Prostate gland (tissue), 2 donors: ENCODE measurements around the gene VMO1. TPM values are rescaled to one million over a fixed set of nuclear protein-coding genes. Genes with fewer than 3 reads are reported as not detected.

ENCODE experiments used
- DNase-seq: peaks from one replicate; pipeline ENCODE4 v3.0.0-alpha.2; 2019; ENCODE audit warnings: low spot score
- H3K27ac ChIP-seq, 2 donors: fragments of 200-600 bp; sonication (generic); 2 replicates each; pipeline ENCODE4 v1.5.1; 2017 to 2019
- H3K27me3 ChIP-seq: fragments of 200-600 bp; sonication (generic); replicated peaks from 2 replicates; pipeline ENCODE4 v1.5.1; 2019; ENCODE audit not compliant: insufficient read depth
- H3K36me3 ChIP-seq, 2 donors: fragments of 200-600 bp; sonication (generic); 1 replicate in 1 of 2; 2 replicates in 1 of 2; pipeline versions ENCODE4 v1.5.1 to v1.8.1; 2017 to 2019
- H3K4me1 ChIP-seq: fragments of 200-600 bp; sonication (generic); replicated peaks from 2 replicates; pipeline ENCODE4 v1.5.1; 2019
- H3K4me3 ChIP-seq, 2 donors: fragments of 200-600 bp; sonication (generic); 2 replicates each; pipeline ENCODE4 v1.5.1; 2017 to 2019
- H3K9me3 ChIP-seq: fragments of 200-600 bp; sonication (generic); 2 replicates; pipeline ENCODE4 v1.5.1; 2017
- CTCF ChIP-seq, 4 experiments: fragments of 200-600 bp in 2 of 4; fragments of 450-650 bp in 2 of 4; sonication (generic) in 2 of 4; IDR thresholded peaks; 1 replicate in 3 of 4; 2 replicates in 1 of 4; pipeline ENCODE4 v1.5.1; 2016 to 2019; ENCODE audit warnings: antibody characterized with exemption in 4 of 4, mild to moderate bottlenecking in 2 of 4, moderate library complexity in 2 of 4
- POLR2A ChIP-seq: fragments of 450-650 bp; IDR thresholded peaks from one replicate; pipeline ENCODE4 v1.6.1; 2016; ENCODE audit warnings: antibody characterized with exemption, mild to moderate bottlenecking
- POLR2AphosphoS5 ChIP-seq: sonication (generic); formaldehyde crosslinking; IDR thresholded peaks from one replicate; pipeline ENCODE4 v1.6.1; 2017; ENCODE audit warnings: antibody characterized with exemption
- WGBS: methylation state at CpG from one replicate; pipeline ENCODE4 v1.1.5; 2018; 5-methylcytosine and 5-hydroxymethylcytosine counted together
- intact Hi-C: fragments of 100-400 bp; cut with DNase I; formaldehyde crosslinking; loops from one replicate; pipeline ENCODE4 v1.14.2; 2022
- total RNA-seq, 2 donors: library from RNA; depleted of rRNA; stranded (reverse); fragments of >200 nt; gene quantifications; one replicate each; pipeline ENCODE4 v1.1.0, GENCODE V29; 2016

Gene VMO1
- total RNA-seq, 2 donors from 2014 or later = 2.6 TPM; not detected in 1

- no peak for TF ChIP-seq POLR2A
- TF ChIP-seq POLR2AphosphoS5 = no peak
- TF ChIP-seq CTCF (IDR thresholded peaks at IDR 0.05) = no peak
- Histone ChIP-seq H3K4me1 (no peaks in the 10 kb centered on the region), H3K9me3 (no peaks in the 10 kb centered on the region), H3K36me3 (no peaks in the 10 kb centered on the region), H3K4me3 (no peak overlapping the region), H3K27ac (no peak overlapping the region), H3K27me3 (no peaks in the 10 kb centered on the region)
- no peak for DNase-seq
- intact Hi-C loops = no loop called here
- 64% methylated on average over 3 of the region's 3 CpGs for WGBS
These were observed 21.6 kb downstream of the VMO1 start for GRCh38 chr17:4764595-4764994.

GRCh38 chr17:4759776-4760236 lies 26.4 kb downstream of the VMO1 start:
- no peak overlapping the region for H3K4me3 ChIP-seq
- H3K27ac ChIP-seq = no peak overlapping the region
- TF ChIP-seq POLR2AphosphoS5 (no peak), POLR2A (no peak), CTCF (IDR thresholded peaks at IDR 0.05) (no peak)
- WGBS = 85% methylated on average over 10 of the region's 10 CpGs
- intact Hi-C loops = no loop called here
- no peak for DNase-seq
- no peaks in the 10 kb centered on the region for H3K36me3 ChIP-seq
- no peaks in the 10 kb centered on the region for H3K4me1 ChIP-seq
- H3K9me3 ChIP-seq = no peaks in the 10 kb centered on the region
- no peaks in the 10 kb centered on the region for H3K27me3 ChIP-seq

GRCh38 chr17:4753392-4753791 lies 32.8 kb downstream of the VMO1 start:
- intact Hi-C loops = no loop called here
- no peaks in the 10 kb centered on the region for H3K27me3 ChIP-seq
- no peak overlapping the region for H3K27ac ChIP-seq
- no peak for DNase-seq
- no peak for TF ChIP-seq CTCF (IDR thresholded peaks at IDR 0.05)
- no peak for TF ChIP-seq POLR2A
- no peak for TF ChIP-seq POLR2AphosphoS5
- no peaks in the 10 kb centered on the region for H3K9me3 ChIP-seq
- WGBS = 85% methylated on average over 1 of the region's 1 CpG
- H3K4me1 ChIP-seq = no peaks in the 10 kb centered on the region
- no peak overlapping the region for H3K4me3 ChIP-seq
- no peaks in the 10 kb centered on the region for H3K36me3 ChIP-seq

- Histone ChIP-seq H3K27ac (no peak overlapping the region), H3K36me3 (no peaks in the 10 kb centered on the region), H3K27me3 (no peaks in the 10 kb centered on the region), H3K4me1 (no peaks in the 10 kb centered on the region), H3K9me3 (no peaks in the 10 kb centered on the region), H3K4me3 (no peak overlapping the region)
- WGBS = 74% methylated on average over 5 of the region's 5 CpGs
- no peak for TF ChIP-seq CTCF (IDR thresholded peaks at IDR 0.05)
- TF ChIP-seq POLR2A = no peak
- TF ChIP-seq POLR2AphosphoS5 = no peak
- intact Hi-C loops = no loop called here
- DNase-seq = no peak
These were observed 34.2 kb downstream of the VMO1 start for GRCh38 chr17:4751932-4752331.

- TF ChIP-seq POLR2AphosphoS5 = no peak
- TF ChIP-seq POLR2A = no peak
- TF ChIP-seq CTCF (IDR thresholded peaks at IDR 0.05) = no peak
- no peak overlapping the region for H3K4me3 ChIP-seq
- WGBS = 45% methylated on average over 3 of the region's 3 CpGs
- no peak for DNase-seq
- H3K9me3 ChIP-seq = no peaks in the 10 kb centered on the region
- H3K27ac ChIP-seq = no peak overlapping the region
- H3K27me3 ChIP-seq = no peaks in the 10 kb centered on the region
- no peaks in the 10 kb centered on the region for H3K36me3 ChIP-seq
- H3K4me1 ChIP-seq = no peaks in the 10 kb centered on the region
- intact Hi-C loops = no loop called here
These were observed 35.6 kb downstream of the VMO1 start for GRCh38 chr17:4750606-4751005.
